ENCODE results near the gene RAMACL. TPM values are rescaled to one million over a fixed set of nuclear protein-coding genes. Genes with fewer than 3 reads are reported as not detected.

RAMACL gene
- total RNA-seq, 1 donor from 2014 or later = 1.4 TPM

DNA sequence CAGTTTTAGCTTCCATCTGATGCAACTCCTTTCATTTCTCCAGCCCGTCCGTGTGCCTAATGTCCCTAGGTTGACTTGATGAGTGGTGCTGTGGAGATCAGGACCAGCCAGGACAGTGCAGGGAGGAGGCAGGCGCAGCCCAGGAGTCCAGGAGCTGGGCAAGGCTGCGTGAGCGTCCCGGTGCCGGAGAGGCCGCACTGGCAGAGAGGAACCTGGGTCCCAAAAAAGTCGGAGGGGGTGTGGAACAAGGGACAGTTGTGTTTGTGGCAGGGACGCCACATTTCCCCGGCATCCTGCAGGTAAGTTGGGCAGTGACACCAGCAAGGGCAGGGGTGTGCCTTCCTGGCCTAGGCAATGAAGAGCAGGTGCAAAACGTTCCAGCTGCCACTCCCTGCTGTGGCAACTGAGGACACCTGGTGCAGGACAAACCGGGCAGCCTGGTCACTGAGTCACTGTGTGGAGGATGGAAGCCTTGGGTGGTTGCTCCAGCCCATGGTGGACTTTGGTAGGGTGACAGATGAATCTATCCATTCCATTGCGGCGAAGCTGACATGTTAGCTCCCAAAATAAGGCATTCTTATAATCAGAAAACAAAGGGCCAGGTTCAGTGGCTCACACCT, 53.2 kb downstream of the RAMACL start:
- DNase-seq (ENCODE audit: low read depth, low spot score) = no peak

Other genes starting within 250 kb of the RAMACL start
- 27.9 and 32.9 TPM in 2 replicates for gene SFT2D1, start 244.1 kb downstream of the RAMACL start, total RNA-seq
- 21.7 and 24.6 TPM in 2 replicates for gene MPC1, start 203.7 kb downstream of the RAMACL start, total RNA-seq
- gene RPS6KA2, start 40.6 kb upstream of the RAMACL start, total RNA-seq = 120 and 124 TPM in 2 replicates

All from pulmonary artery endothelial cell (primary cell).